Activated CD4-positive, alpha-beta T cell treated with anti-CD3 and anti-CD28 coated beads, Interleukin-2, amount 10 ng/mL, durations not matched to agents 24 days and 14 days (primary cell): ENCODE measurements around the gene TSSK6. TPM values are rescaled to one million over a fixed set of nuclear protein-coding genes. Genes with fewer than 3 reads are reported as not detected.
A peak's percentile ranks its signal among the peaks of the same experiment; 100 is the strongest.

ENCODE experiments used
- DNase-seq: peaks from one replicate; pipeline ENCODE4 v3.0.0; 2022
- H3K27ac Mint-ChIP-seq: one replicate; pipeline ENCODE4 v1.8.0; 2022; ENCODE audit warnings: mild to moderate bottlenecking, mixed read lengths
- H3K27me3 Mint-ChIP-seq: one replicate; pipeline ENCODE4 v1.8.0; 2022; ENCODE audit warnings: mixed read lengths
- H3K36me3 Mint-ChIP-seq: one replicate; pipeline ENCODE4 v1.8.0; 2022; ENCODE audit warnings: low read depth, mild to moderate bottlenecking, mixed read lengths
- H3K4me1 Mint-ChIP-seq: one replicate; pipeline ENCODE4 v1.8.0; 2021; ENCODE audit warnings: mixed read lengths
- H3K4me3 Mint-ChIP-seq: one replicate; pipeline ENCODE4 v1.8.0; 2022; ENCODE audit warnings: mild to moderate bottlenecking, moderate library complexity, mixed read lengths
- H3K9me3 Mint-ChIP-seq: one replicate; pipeline ENCODE4 v1.8.0; 2021; ENCODE audit warnings: mixed read lengths
- intact Hi-C: fragments of 100-400 bp; cut with micrococcal nuclease; formaldehyde crosslinking; loops from one replicate; pipeline ENCODE4 v1.15.1; 2023
- total RNA-seq: library from RNA; stranded (reverse); gene quantifications from 2 replicates; pipeline ENCODE4 v1.2.3, GENCODE V29; 2022

The TSSK6 gene
- total RNA-seq, 1 donor from 2014 or later = 3.3 TPM

GRCh38 chr19:19550485-19550929 is 35.2 kb upstream of the TSSK6 start:
- no peak for DNase-seq
- H3K4me3 Mint-ChIP-seq = no peak overlapping the region
- H3K27ac Mint-ChIP-seq = no peak overlapping the region
- H3K36me3 Mint-ChIP-seq = no peaks in the 10 kb centered on the region
- intact Hi-C loops = loop anchor here (5.0 kb wide), 1 partner anchor 42 kb away; no protein-coding TSS in a partner anchor
- no peaks in the 10 kb centered on the region for H3K9me3 Mint-ChIP-seq
- peaks cover 3% of the 10 kb centered on the region for H3K27me3 Mint-ChIP-seq
- H3K4me1 Mint-ChIP-seq = peaks cover 2% of the 10 kb centered on the region

- intact Hi-C loops = loop anchor here (5.0 kb wide), 1 partner anchor 42 kb away; no protein-coding TSS in a partner anchor
- Mint-ChIP-seq H3K27ac (no peak overlapping the region), H3K4me1 (peaks cover 2% of the 10 kb centered on the region), H3K36me3 (no peaks in the 10 kb centered on the region), H3K4me3 (no peak overlapping the region), H3K9me3 (no peaks in the 10 kb centered on the region), H3K27me3 (peaks cover 3% of the 10 kb centered on the region)
- DNase-seq = no peak
Measured at GRCh38 chr19:19549804-19550464, 34.6 kb upstream of the TSSK6 start.

GRCh38 chr19:19548915-19549759 is 33.8 kb upstream of the TSSK6 start:
- intact Hi-C loops = no loop called here
- Mint-ChIP-seq H3K27me3 (peaks cover 3% of the 10 kb centered on the region), H3K27ac (no peak overlapping the region), H3K4me1 (no peaks in the 10 kb centered on the region), H3K4me3 (no peak overlapping the region), H3K9me3 (no peaks in the 10 kb centered on the region), H3K36me3 (no peaks in the 10 kb centered on the region)
- no peak for DNase-seq

GRCh38 chr19:19547674-19548336 is 32.5 kb upstream of the TSSK6 start:
- Mint-ChIP-seq H3K9me3 (no peaks in the 10 kb centered on the region), H3K4me1 (no peaks in the 10 kb centered on the region)

GRCh38 chr19:19546751-19547162 is 31.4 kb upstream of the TSSK6 start:
- H3K27ac Mint-ChIP-seq = no peak overlapping the region
- peaks cover 3% of the 10 kb centered on the region for H3K27me3 Mint-ChIP-seq
- peaks cover 1% of the 10 kb centered on the region for H3K4me1 Mint-ChIP-seq
- DNase-seq = no peak
- intact Hi-C loops = no loop called here
- no peaks in the 10 kb centered on the region for H3K36me3 Mint-ChIP-seq
- no peaks in the 10 kb centered on the region for H3K9me3 Mint-ChIP-seq
- H3K4me3 Mint-ChIP-seq = no peak overlapping the region

More at GRCh38 chr19:19547674-19548336, 32.5 kb upstream of the TSSK6 start:
- intact Hi-C loops = no loop called here
- no peak for DNase-seq
- Mint-ChIP-seq H3K27me3 (peaks cover 3% of the 10 kb centered on the region), H3K36me3 (no peaks in the 10 kb centered on the region), H3K27ac (no peak overlapping the region), H3K4me3 (no peak overlapping the region)

GRCh38 chr19:19545707-19546106 is 30.4 kb upstream of the TSSK6 start:
- intact Hi-C loops = no loop called here
- no peaks in the 10 kb centered on the region for H3K36me3 Mint-ChIP-seq
- H3K9me3 Mint-ChIP-seq = no peaks in the 10 kb centered on the region
- H3K27me3 Mint-ChIP-seq = peaks cover 4% of the 10 kb centered on the region
- H3K4me3 Mint-ChIP-seq = no peak overlapping the region
- no peak overlapping the region for H3K27ac Mint-ChIP-seq
- no peak for DNase-seq
- peaks cover 6% of the 10 kb centered on the region for H3K4me1 Mint-ChIP-seq

GRCh38 chr19:19544954-19545591 is 29.7 kb upstream of the TSSK6 start:
- no peak for DNase-seq
- intact Hi-C loops = no loop called here
- Mint-ChIP-seq H3K27me3 (peaks cover 5% of the 10 kb centered on the region), H3K4me3 (no peak overlapping the region), H3K36me3 (no peaks in the 10 kb centered on the region), H3K9me3 (no peaks in the 10 kb centered on the region), H3K4me1 (peaks cover 8% of the 10 kb centered on the region), H3K27ac (no peak overlapping the region)

GRCh38 chr19:19544257-19544953 is 29.1 kb upstream of the TSSK6 start:
- no peak overlapping the region for H3K27ac Mint-ChIP-seq

GRCh38 chr19:19543640-19544039 is 28.3 kb upstream of the TSSK6 start:
- no peak overlapping the region for H3K4me3 Mint-ChIP-seq
- peaks cover 7% of the 10 kb centered on the region for H3K27me3 Mint-ChIP-seq
- H3K9me3 Mint-ChIP-seq = no peaks in the 10 kb centered on the region
- H3K4me1 Mint-ChIP-seq = peaks cover 10% of the 10 kb centered on the region
- H3K36me3 Mint-ChIP-seq = no peaks in the 10 kb centered on the region
- DNase-seq = no peak
- H3K27ac Mint-ChIP-seq = no peak overlapping the region
- intact Hi-C loops = no loop called here

More at GRCh38 chr19:19544257-19544953, 29.1 kb upstream of the TSSK6 start:
- no peak overlapping the region for H3K4me3 Mint-ChIP-seq
- no peak for DNase-seq
- H3K27me3 Mint-ChIP-seq = peaks cover 5% of the 10 kb centered on the region
- no peaks in the 10 kb centered on the region for H3K9me3 Mint-ChIP-seq
- H3K36me3 Mint-ChIP-seq = no peaks in the 10 kb centered on the region
- intact Hi-C loops = no loop called here
- H3K4me1 Mint-ChIP-seq = peaks cover 8% of the 10 kb centered on the region

GRCh38 chr19:19543101-19543500 is 27.8 kb upstream of the TSSK6 start:
- H3K27ac Mint-ChIP-seq = no peak overlapping the region
- intact Hi-C loops = no loop called here
- H3K4me1 Mint-ChIP-seq = peaks cover 12% of the 10 kb centered on the region
- H3K27me3 Mint-ChIP-seq = peaks cover 10% of the 10 kb centered on the region
- H3K9me3 Mint-ChIP-seq = no peaks in the 10 kb centered on the region
- DNase-seq = no peak
- H3K4me3 Mint-ChIP-seq = no peak overlapping the region
- H3K36me3 Mint-ChIP-seq = no peaks in the 10 kb centered on the region

GRCh38 chr19:19542507-19542906 is 27.2 kb upstream of the TSSK6 start:
- Mint-ChIP-seq H3K4me1 (peaks cover 14% of the 10 kb centered on the region), H3K27me3 (peaks cover 14% of the 10 kb centered on the region), H3K27ac (no peak overlapping the region), H3K9me3 (no peaks in the 10 kb centered on the region), H3K36me3 (no peaks in the 10 kb centered on the region), H3K4me3 (no peak overlapping the region)
- intact Hi-C loops = no loop called here
- no peak for DNase-seq

GRCh38 chr19:19541616-19542015 is 26.3 kb upstream of the TSSK6 start:
- Mint-ChIP-seq H3K9me3 (no peaks in the 10 kb centered on the region), H3K27me3 (peaks cover 17% of the 10 kb centered on the region), H3K36me3 (peaks cover 3% of the 10 kb centered on the region), H3K4me3 (peak overlapping the region; percentile 74), H3K27ac (no peak overlapping the region), H3K4me1 (peaks cover 16% of the 10 kb centered on the region)
- no peak for DNase-seq
- intact Hi-C loops = no loop called here
